IgD-negative memory B cell (primary cell): Measurements from ENCODE around the gene SLC47A2. TPM values are rescaled to one million over a fixed set of nuclear protein-coding genes. Genes with fewer than 3 reads are reported as not detected.

Source experiments
- H3K27ac Mint-ChIP-seq, 3 donors: one replicate each; pipeline ENCODE4 v1.8.0; 2020 to 2022; ENCODE audit warnings: mild to moderate bottlenecking in 3 of 3, mixed read lengths in 3 of 3, moderate library complexity in 1 of 3
- H3K27me3 Mint-ChIP-seq: one replicate; pipeline ENCODE4 v1.8.0; 2021; ENCODE audit warnings: mixed read lengths
- H3K36me3 Mint-ChIP-seq: one replicate; pipeline ENCODE4 v1.8.0; 2020; ENCODE audit warnings: mild to moderate bottlenecking, mixed read lengths
- H3K4me1 Mint-ChIP-seq, 3 donors: one replicate each; pipeline ENCODE4 v1.8.0; 2020 to 2022; ENCODE audit warnings: mixed read lengths in 3 of 3, mild to moderate bottlenecking in 1 of 3
- H3K4me3 Mint-ChIP-seq, 4 donors: one replicate each; pipeline ENCODE4 v1.8.0; 2020 to 2022; ENCODE audit warnings: mild to moderate bottlenecking in 4 of 4, mixed read lengths in 4 of 4, moderate library complexity in 3 of 4
- H3K9me3 Mint-ChIP-seq, 3 donors: one replicate each; pipeline ENCODE4 v1.8.0; 2020 to 2021; ENCODE audit warnings: mixed read lengths in 3 of 3, mild to moderate bottlenecking in 1 of 3
- polyA plus RNA-seq: library from polyadenylated mRNA; unstranded; fragments of 300-500 nt; fragmentation: Illumina TruSeq; gene quantifications from one replicate; pipeline ENCODE4 v1.2.3, GENCODE V29; 2021

The SLC47A2 gene
- polyA plus RNA-seq, 1 donor from 2014 or later, result 0.15 TPM

DNA sequence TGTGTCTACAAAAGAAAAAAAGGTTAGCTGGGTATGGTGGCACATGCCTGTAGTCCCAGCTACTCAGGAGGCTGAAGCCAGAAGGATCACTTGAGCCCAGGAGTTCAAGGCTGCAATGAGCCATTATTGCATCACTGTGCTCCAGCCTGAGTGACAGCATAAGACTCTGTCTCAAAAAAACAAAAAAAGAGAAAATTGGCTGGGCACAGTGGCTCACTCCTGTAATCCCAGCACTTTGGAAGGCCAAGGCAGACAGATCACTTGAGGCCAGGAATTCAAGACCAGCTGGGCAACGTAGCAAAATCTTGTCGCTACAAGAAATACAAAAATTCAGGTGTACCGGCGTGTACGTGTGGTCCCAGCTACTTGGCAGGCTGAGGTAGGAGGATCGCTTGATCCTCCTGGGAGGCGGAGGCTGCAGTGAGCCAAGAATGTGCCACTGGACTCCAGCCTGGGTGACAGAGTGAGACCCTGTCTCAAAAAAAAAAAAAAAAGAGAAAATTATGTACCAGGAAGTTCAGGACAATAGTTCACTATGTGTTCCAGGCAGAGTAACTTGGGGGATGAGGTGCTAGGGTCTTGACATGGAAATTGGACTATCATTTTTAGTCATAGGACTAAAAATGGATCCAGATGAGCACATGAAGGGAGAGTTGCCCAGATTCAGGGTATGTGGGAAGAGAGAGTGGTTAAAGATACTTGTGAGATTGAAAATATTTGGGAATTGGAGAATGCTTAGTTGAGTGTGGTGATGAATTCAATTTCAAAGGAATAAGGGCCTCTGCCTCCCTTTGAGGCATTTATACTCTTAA lies 56.8 kb downstream of the SLC47A2 start:
- Mint-ChIP-seq H3K27me3 (no peaks in the 10 kb centered on the region), H3K9me3 (no peaks in the 10 kb centered on the region), H3K4me1 (peaks cover 0 to 8% (median 8%) of the 10 kb centered on the region in 3 donors), H3K36me3 (peaks cover 14% of the 10 kb centered on the region), H3K27ac (no peak overlapping the region), H3K4me3 (no peak overlapping the region)

DNA sequence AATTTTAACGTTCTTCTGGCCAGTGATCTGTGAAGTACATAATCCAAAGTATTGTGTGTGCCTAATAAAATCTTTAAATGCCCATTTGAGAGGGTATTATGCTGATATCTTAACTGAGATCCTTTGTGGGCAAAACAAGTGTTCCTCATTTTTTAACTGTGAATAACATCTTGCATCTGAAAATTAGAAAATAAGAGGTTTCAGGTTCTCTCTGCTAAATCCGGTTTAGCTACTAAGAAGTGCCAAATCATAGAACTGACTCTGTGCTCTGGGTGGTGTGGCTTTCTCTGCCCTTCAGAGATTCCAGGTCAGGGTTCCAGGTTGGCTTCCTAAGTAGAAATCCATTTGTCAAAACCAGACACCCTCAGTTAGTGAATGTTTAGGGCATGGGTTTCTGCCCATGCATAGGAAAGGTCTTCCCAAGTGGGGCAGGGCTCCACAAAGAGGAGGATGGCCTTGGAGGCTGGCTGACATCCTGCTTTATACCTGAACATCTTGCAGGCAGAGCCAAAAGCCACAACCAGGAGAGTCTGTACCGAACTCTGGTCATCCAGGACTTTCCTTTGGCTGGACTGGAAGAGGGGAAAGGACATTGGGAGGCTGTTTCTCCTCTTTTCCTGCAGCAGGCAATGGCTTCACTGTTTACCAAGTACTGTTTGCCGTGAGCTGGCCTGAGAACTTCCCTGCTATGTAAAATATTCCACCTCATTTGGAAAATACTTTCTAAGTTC lies 59.4 kb downstream of the SLC47A2 start:
- H3K4me3 Mint-ChIP-seq, result peak overlapping the region in 1 of 4 donors; percentile 55
- no peaks in the 10 kb centered on the region for H3K9me3 Mint-ChIP-seq
- peak overlapping the region in 1 of 3 donors; percentile 1 for H3K27ac Mint-ChIP-seq
- H3K36me3 Mint-ChIP-seq, result peaks cover 9% of the 10 kb centered on the region
- peaks cover 0 to 11% (median 10%) of the 10 kb centered on the region in 3 donors for H3K4me1 Mint-ChIP-seq
- no peaks in the 10 kb centered on the region for H3K27me3 Mint-ChIP-seq

DNA sequence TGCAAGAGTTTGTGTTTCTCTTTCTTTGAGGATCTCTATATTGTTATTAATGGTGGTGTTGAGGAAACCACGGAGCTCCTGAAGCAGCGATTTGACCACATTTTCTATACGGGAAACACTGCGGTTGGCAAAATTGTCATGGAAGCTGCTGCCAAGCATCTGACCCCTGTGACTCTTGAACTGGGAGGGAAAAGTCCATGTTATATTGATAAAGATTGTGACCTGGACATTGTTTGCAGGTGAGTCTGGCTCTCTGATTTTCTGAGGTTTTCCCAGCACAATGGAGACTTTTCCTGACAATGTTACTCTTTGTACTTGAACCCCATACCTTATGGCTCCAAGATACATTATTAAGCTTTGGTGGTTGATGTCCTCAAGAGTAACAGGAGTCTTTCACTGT lies 60.0 kb downstream of the SLC47A2 start:
- Mint-ChIP-seq H3K9me3 (no peaks in the 10 kb centered on the region), H3K4me3 (peak overlapping the region in 2 of 4 donors; percentile 3), H3K36me3 (peaks cover 9% of the 10 kb centered on the region), H3K4me1 (peaks cover 2 to 13% (median 10%) of the 10 kb centered on the region in 3 donors), H3K27ac (peak overlapping the region in 1 of 3 donors; percentile 1), H3K27me3 (no peaks in the 10 kb centered on the region)

DNA sequence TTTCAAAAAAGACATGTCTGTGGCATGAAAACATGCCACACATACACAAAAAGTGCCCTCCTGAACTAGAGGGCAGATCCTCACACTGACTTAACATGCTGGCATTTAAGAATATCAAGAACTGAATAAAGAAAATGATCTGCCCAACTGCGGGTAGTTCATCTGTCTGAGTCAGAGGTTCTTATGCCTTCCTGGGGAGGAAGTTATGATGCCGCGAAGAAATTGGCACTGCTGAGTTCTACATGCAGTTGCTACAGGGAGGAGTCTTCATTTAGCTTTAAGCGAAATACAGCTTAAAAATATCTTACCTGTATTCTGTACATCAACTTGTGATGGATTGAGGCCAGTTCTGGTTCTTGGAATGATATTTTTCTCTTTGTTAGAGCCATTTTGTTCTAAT lies 61.5 kb downstream of the SLC47A2 start:
- H3K4me1 Mint-ChIP-seq, result peaks cover 7 to 18% (median 16%) of the 10 kb centered on the region in 3 donors
- H3K27ac Mint-ChIP-seq, result no peak overlapping the region
- H3K36me3 Mint-ChIP-seq, result peaks cover 9% of the 10 kb centered on the region
- H3K4me3 Mint-ChIP-seq, result peak overlapping the region in 1 of 4 donors; percentile 44
- H3K27me3 Mint-ChIP-seq, result no peaks in the 10 kb centered on the region
- H3K9me3 Mint-ChIP-seq, result no peaks in the 10 kb centered on the region

DNA sequence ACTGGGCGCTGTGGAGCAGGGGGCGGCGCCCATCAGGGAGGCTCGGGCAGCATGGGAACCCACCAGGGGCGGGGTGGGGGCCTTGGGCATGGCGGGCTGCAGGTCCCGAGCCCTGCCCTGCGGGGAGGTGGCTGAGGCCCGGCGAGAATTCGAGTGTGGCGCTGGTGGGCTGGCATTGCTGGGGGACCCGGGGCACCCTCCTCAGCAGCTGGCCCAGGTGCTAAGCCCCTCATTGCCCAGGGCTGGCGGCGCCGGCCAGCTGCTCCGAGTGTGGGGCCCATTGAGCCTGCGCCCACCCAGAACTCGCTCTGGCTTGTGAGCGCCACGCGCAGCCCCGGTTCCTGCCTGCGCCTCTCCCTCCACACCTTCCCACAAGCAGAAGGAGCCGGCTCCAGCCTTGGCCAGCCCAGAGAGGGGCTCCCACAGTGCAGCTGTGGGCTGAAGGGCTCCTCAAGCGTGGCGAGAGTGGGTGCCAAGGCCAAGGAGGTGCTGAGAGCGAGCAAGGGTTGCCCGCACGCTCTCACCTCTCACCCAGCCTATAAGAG lies 62.0 kb downstream of the SLC47A2 start:
- H3K36me3 Mint-ChIP-seq, result peaks cover 7% of the 10 kb centered on the region
- no peaks in the 10 kb centered on the region for H3K27me3 Mint-ChIP-seq
- H3K9me3 Mint-ChIP-seq, result no peaks in the 10 kb centered on the region
- H3K27ac Mint-ChIP-seq, result no peak overlapping the region
- peaks cover 9 to 21% (median 21%) of the 10 kb centered on the region in 3 donors for H3K4me1 Mint-ChIP-seq
- peak overlapping the region in 1 of 4 donors; percentile 44 for H3K4me3 Mint-ChIP-seq

DNA sequence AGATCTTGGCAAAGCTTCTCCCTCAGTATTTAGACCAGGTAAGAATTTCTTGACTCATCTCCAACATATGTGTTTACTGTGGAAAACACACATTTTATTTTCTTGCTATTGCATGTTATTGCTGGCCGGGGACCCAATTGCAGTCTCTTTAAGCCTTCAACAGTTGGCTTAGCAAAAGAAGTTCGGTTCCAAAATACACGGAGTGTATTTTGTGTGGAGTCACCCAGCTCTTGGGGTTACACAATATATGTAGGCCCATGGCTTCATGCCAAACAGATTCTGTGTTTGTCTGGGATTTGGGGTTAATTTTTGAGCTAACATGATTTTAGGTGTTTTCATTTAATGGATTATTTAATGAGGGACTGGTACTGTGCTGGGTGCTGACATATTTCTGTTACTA lies 63.8 kb downstream of the SLC47A2 start:
- Mint-ChIP-seq H3K27ac (no peak overlapping the region), H3K4me3 (no peak overlapping the region), H3K27me3 (no peaks in the 10 kb centered on the region), H3K4me1 (peaks cover 17 to 30% (median 25%) of the 10 kb centered on the region in 3 donors), H3K9me3 (no peaks in the 10 kb centered on the region), H3K36me3 (peaks cover 2% of the 10 kb centered on the region)

DNA sequence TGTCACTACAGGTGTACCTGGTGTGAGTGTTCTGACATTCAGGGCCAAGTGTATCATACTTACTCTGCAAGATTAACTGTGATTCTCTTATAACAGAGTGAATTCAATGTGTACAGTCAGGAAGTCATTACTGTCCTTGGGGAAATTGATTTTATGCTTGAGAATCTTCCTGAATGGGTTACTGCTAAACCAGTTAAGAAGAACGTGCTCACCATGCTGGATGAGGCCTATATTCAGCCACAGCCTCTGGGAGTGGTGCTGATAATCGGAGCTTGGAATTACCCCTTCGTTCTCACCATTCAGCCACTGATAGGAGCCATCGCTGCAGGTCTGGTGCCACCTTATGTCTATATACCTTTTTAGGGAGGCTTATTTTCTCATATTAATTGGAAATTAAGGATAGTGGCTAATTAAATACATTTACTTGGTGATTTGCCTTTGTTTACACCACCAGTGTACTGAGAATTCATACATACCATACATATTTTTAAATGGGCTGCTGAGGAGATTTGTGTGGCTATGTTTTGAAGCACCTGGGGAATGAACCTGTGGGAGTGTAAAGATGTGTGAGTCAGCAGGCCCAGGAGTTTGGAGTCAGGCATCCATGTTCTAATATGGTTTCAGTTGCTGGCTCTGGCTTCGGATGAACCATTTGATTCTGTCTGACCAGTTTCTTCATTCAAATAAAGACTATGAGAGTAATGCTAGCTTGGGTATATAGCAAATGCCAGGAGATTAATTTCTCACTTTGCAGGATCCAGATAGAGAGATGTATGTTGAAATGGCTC lies 64.7 kb downstream of the SLC47A2 start:
- Mint-ChIP-seq H3K27me3 (no peaks in the 10 kb centered on the region), H3K4me3 (peak overlapping the region in 1 of 4 donors; percentile 29), H3K9me3 (no peaks in the 10 kb centered on the region), H3K4me1 (peaks cover 19 to 32% (median 24%) of the 10 kb centered on the region in 3 donors), H3K36me3 (peaks cover 2% of the 10 kb centered on the region), H3K27ac (no peak overlapping the region)

DNA sequence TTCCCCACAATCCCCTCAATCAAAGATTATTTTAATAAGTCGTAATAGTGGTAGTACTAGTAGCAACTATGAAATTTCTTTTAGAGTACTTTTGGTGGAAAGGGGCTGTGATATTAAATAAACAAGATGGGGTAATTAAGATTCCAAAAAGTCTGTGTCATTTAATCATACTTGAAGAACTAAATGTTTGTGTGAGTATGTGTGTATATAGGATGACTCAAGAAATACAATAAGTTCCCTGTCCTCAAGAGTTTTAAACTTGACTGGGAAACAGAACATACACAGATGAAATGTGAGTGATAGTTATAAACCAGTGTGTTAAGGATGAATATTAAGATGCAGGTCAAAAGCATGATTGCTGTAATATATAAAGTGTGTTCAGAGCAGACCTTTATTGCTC lies 65.6 kb downstream of the SLC47A2 start:
- Mint-ChIP-seq H3K4me1 (peaks cover 20 to 31% (median 21%) of the 10 kb centered on the region in 3 donors), H3K9me3 (no peaks in the 10 kb centered on the region), H3K4me3 (peak overlapping the region in 2 of 4 donors; percentile 12 to 96), H3K27me3 (no peaks in the 10 kb centered on the region), H3K36me3 (peaks cover 2% of the 10 kb centered on the region), H3K27ac (no peak overlapping the region)

DNA sequence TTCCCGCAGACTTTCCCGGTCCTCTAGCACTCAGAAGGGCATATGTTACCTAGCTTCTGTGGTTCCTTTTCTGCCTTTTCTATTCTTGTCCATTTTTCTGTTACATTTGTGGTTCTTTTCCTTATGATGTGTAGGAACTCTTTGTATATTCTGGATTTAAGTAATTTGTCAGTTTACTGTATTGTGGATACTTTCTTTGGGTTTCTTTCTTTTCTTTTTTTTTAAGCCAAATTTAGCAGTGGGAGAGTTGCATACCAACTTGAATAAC lies 67.2 kb downstream of the SLC47A2 start:
- Mint-ChIP-seq H3K27me3 (no peaks in the 10 kb centered on the region), H3K36me3 (peaks cover 2% of the 10 kb centered on the region), H3K27ac (peak overlapping the region; percentile 62 to 89 (median 79)), H3K9me3 (no peaks in the 10 kb centered on the region), H3K4me1 (peaks cover 21 to 27% (median 21%) of the 10 kb centered on the region in 3 donors), H3K4me3 (peak overlapping the region; percentile 89 to 99 (median 96))

DNA sequence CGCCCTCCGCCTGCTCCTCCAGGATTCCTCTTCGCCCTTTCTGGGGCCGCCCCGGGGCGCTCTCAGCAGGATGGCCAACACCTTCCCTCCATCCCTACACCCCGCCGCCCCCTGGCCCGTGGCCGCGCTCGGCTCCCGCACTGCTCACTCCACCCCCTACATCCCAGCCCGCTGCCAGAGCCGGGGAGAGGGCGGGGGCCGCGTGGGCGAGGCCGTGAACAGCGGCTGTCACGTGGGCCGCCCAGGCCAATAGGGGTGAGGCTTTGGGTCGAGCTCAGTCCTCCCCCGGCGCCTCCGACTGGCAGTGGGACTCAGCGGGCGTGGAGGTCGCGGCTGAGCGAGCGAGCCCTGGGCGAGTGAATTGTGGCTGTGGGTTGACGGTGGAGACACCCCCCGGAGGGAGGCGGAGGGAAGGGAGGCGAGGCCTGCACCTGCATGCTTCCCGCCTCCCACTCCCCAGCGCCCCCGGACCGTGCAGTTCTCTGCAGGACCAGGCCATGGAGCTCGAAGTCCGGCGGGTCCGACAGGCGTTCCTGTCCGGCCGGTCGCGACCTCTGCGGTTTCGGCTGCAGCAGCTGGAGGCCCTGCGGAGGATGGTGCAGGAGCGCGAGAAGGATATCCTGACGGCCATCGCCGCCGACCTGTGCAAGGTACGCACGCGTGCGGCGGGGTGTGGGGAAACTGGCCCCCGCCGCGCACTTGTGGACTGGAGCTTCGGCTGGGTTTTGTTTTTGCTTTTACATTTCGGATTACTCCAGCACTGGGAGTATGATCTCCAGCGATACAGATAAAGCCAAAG lies 67.7 kb downstream of the SLC47A2 start, which contains the start of gene ALDH3A2:
TSS of gene ALDH3A2 (plus strand) at position 277 of the 799 bp plus-strand sequence. CDS start at position 498, 221 bp downstream.
- Mint-ChIP-seq H3K4me1 (peaks cover 21 to 27% (median 21%) of the 10 kb centered on the region in 3 donors), H3K9me3 (no peaks in the 10 kb centered on the region), H3K36me3 (peaks cover 2% of the 10 kb centered on the region), H3K27ac (peak within 1 kb of the TSS; percentile 79 to 89 (median 86)), H3K4me3 (peak within 1 kb of the TSS; percentile 89 to 99 (median 96)), H3K27me3 (no peaks in the 10 kb centered on the region)

DNA sequence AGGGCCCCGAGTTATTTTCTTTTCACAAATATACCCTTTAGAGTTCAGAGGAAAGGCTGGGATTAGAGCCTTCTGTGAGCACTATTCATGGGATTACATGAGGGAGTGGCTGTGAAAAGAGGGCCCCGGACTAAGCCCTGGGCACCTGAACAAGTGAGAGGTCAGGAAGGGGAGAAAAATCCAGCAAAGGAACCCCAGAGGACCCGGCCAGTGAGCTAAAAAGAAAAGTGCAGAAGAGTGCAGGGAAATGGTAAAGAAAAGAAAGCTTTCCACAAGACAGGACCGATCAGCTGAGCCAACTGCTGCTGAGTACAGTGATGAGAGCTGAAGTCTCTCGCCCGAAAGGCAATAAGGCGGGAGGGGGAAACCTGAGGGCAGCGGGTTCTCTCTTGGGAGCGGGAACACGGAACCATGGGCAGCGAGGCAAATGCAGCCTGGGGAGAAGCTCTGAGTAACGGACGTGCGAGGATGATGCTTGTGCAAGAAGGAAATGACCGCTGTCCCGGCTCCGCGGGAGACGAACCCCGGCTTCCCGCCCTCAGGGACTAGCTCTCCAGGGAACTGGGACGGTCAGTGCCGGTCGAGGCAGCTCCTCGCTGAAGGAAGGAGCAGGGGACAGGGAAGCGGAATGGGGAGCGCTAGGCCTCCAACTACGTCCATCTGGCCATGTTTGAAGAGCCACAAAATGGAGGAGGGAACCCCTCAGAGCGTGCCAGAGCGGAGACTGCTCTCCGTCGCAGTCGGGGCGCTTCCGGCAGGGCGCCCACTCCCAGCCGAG lies 68.5 kb downstream of the SLC47A2 start:
- peaks cover 21 to 27% (median 21%) of the 10 kb centered on the region in 3 donors for H3K4me1 Mint-ChIP-seq
- H3K27ac Mint-ChIP-seq, result peak overlapping the region; percentile 62 to 89 (median 79)
- H3K9me3 Mint-ChIP-seq, result no peaks in the 10 kb centered on the region
- no peaks in the 10 kb centered on the region for H3K27me3 Mint-ChIP-seq
- H3K36me3 Mint-ChIP-seq, result peaks cover 2% of the 10 kb centered on the region
- peak overlapping the region; percentile 89 to 99 (median 96) for H3K4me3 Mint-ChIP-seq

DNA sequence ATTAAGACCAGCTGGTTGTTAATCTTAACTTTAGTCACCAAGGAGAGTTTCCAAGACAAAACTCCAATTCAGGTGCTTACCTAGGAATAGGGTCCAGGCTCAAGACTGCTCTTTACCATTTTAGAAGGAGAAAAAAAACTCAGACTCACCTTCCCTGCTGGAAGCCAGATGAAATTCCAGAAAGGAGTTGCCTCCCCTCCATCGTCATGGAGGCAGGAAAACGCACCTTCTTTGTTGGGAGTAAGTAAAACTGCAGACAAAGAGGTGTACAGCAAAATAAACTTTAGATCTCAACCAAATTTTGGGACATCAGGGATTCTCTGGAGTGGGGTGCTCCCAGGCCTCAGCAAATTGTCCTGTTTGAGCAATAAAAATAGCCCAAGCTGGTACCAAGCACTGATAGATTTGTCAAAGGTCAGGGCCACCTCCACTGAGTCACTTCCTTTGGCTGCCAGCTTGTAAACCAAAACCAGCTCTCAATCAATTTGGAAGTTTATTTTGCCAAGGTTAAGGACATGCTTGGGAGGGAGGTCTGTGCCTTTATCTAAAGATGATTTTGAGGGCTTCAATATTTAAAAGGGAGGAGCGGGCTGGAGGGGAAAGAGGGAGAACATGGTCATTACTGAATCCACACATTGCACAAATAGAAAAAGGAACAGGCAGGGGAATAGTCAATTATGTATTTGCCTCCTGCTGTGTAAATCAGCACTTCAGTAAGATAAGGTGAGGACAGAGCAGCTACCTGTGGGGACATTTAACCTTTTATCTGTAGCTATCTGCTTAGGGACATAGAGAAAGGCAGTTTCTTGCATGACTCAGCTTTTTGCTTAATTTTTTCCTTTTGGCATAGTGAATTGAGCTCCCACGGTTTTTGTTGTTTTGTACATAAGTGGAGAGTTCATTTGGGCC lies 69.3 kb downstream of the SLC47A2 start:
- Mint-ChIP-seq H3K4me3 (peak overlapping the region; percentile 89 to 99 (median 96)), H3K9me3 (no peaks in the 10 kb centered on the region), H3K4me1 (peaks cover 21 to 31% (median 21%) of the 10 kb centered on the region in 3 donors), H3K36me3 (no peaks in the 10 kb centered on the region), H3K27me3 (peaks cover 1% of the 10 kb centered on the region), H3K27ac (peak overlapping the region; percentile 62 to 89 (median 79))
